ENCODE results near the gene OPA1. TPM values are rescaled to one million over a fixed set of nuclear protein-coding genes. Genes with fewer than 3 reads are reported as not detected.

OPA1 gene
- total and polyA plus RNA-seq, 4 donors, result 13.2 to 54.5 (median 33.4) TPM

GRCh38 chr3:193640165-193640715 is 47.2 kb downstream of the OPA1 start:
- TF ChIP-seq RXRA (IDR thresholded peaks at IDR 0.05), result no peak
- TF ChIP-seq GABPA (IDR thresholded peaks at IDR 0.05 in 1 of 2, conservative IDR thresholded peaks at IDR 0.05 in 1 of 2), result no peak
- TF ChIP-seq TAF1 (conservative IDR thresholded peaks at IDR 0.05), result no peak
- TF ChIP-seq CTCF (IDR thresholded peaks at IDR 0.05; ENCODE audit: low read depth, low read length, missing input control), result no peak
- TF ChIP-seq ATF3 (IDR thresholded peaks at IDR 0.05), result no peak
- no peak for TF ChIP-seq FOXA1 (IDR thresholded peaks at IDR 0.05)
- no peak for TF ChIP-seq RAD21 (IDR thresholded peaks at IDR 0.05)
- TF ChIP-seq NR2F2 (IDR thresholded peaks at IDR 0.05), result no peak
- no peak for TF ChIP-seq HNF4G (IDR thresholded peaks at IDR 0.05)
- WGBS, result 87% methylated on average over 5 of the region's 5 CpGs
- peaks cover 4 to 40% (median 38%) of the 10 kb centered on the region in 4 donors for H3K36me3 ChIP-seq (ENCODE audit: control insufficient read depth in 4 of 4, insufficient read depth in 3 of 4, low read depth in 1 of 4, low read length in 3 of 4)

GRCh38 chr3:193640728-193641439 is 47.9 kb downstream of the OPA1 start:
- 92% methylated on average over 4 of the region's 4 CpGs for WGBS
- H3K27ac ChIP-seq (ENCODE audit: low read depth in 1 of 2, low read length in 2 of 2), result no peak overlapping the region
- no peaks in the 10 kb centered on the region for H3K9me3 ChIP-seq (ENCODE audit: control insufficient read depth in 4 of 4, low read length in 3 of 4)
- TF ChIP-seq RAD21 (IDR thresholded peaks at IDR 0.05) (no peak), JUND (IDR thresholded peaks at IDR 0.05) (no peak), TAF1 (conservative IDR thresholded peaks at IDR 0.05) (no peak), HNF4G (IDR thresholded peaks at IDR 0.05) (no peak), FOXA1 (IDR thresholded peaks at IDR 0.05) (no peak), EGR1 (IDR thresholded peaks at IDR 0.05; ENCODE audit: low read depth in 2 of 2) (no peak), RXRA (IDR thresholded peaks at IDR 0.05) (no peak), ATF3 (IDR thresholded peaks at IDR 0.05) (no peak), YY1 (IDR thresholded peaks at IDR 0.05) (no peak)
- H3K4me1 ChIP-seq (ENCODE audit: control insufficient read depth in 4 of 4, insufficient read depth in 4 of 4, low read length in 3 of 4), result no peaks in the 10 kb centered on the region
- peaks cover 4 to 45% (median 41%) of the 10 kb centered on the region in 4 donors for H3K36me3 ChIP-seq (ENCODE audit: control insufficient read depth in 4 of 4, insufficient read depth in 3 of 4, low read depth in 1 of 4, low read length in 3 of 4)
- no peak overlapping the region for H3K9ac ChIP-seq (ENCODE audit: low read depth in 1 of 2, low read length in 2 of 2)
- no peak overlapping the region for H3K4me3 ChIP-seq (ENCODE audit: low read depth in 1 of 3, low read length in 3 of 3)
- DNase-seq (ENCODE audit: low spot score), result no peak
- no peaks in the 10 kb centered on the region for H3K27me3 ChIP-seq (ENCODE audit: control insufficient read depth in 4 of 4, insufficient read depth in 4 of 4, low read length in 3 of 4)

More at GRCh38 chr3:193640165-193640715, 47.2 kb downstream of the OPA1 start:
- Histone ChIP-seq H3K27ac (ENCODE audit: low read depth in 1 of 2, low read length in 2 of 2) (no peak overlapping the region), H3K4me3 (ENCODE audit: low read depth in 1 of 3, low read length in 3 of 3) (no peak overlapping the region), H3K9ac (ENCODE audit: low read depth in 1 of 2, low read length in 2 of 2) (no peak overlapping the region), H3K9me3 (ENCODE audit: control insufficient read depth in 4 of 4, low read length in 3 of 4) (no peaks in the 10 kb centered on the region), H3K27me3 (ENCODE audit: control insufficient read depth in 4 of 4, insufficient read depth in 4 of 4, low read length in 3 of 4) (no peaks in the 10 kb centered on the region), H3K4me1 (ENCODE audit: control insufficient read depth in 4 of 4, insufficient read depth in 4 of 4, low read length in 3 of 4) (no peaks in the 10 kb centered on the region)
- DNase-seq (ENCODE audit: low spot score), result no peak

- H3K9ac ChIP-seq (ENCODE audit: low read depth in 1 of 2, low read length in 2 of 2), result no peak overlapping the region
- DNase-seq (ENCODE audit: low spot score), result no peak
- H3K4me1 ChIP-seq (ENCODE audit: control insufficient read depth in 4 of 4, insufficient read depth in 4 of 4, low read length in 3 of 4), result no peaks in the 10 kb centered on the region
- no peak overlapping the region for H3K4me3 ChIP-seq (ENCODE audit: low read depth in 1 of 3, low read length in 3 of 3)
- 94% methylated on average over 3 of the region's 3 CpGs for WGBS
- no peak overlapping the region for H3K27ac ChIP-seq (ENCODE audit: low read depth in 1 of 2, low read length in 2 of 2)
- no peaks in the 10 kb centered on the region for H3K9me3 ChIP-seq (ENCODE audit: control insufficient read depth in 4 of 4, low read length in 3 of 4)
- TF ChIP-seq EGR1 (IDR thresholded peaks at IDR 0.05; ENCODE audit: low read depth in 2 of 2) (no peak), YY1 (IDR thresholded peaks at IDR 0.05) (no peak), CTCF (IDR thresholded peaks at IDR 0.05; ENCODE audit: low read depth, low read length, missing input control) (no peak), SP1 (IDR thresholded peaks at IDR 0.05) (no peak), RXRA (IDR thresholded peaks at IDR 0.05) (no peak), ZBTB33 (IDR thresholded peaks at IDR 0.05) (no peak), FOXA1 (IDR thresholded peaks at IDR 0.05) (no peak), HNF4A (conservative IDR thresholded peaks at IDR 0.05) (no peak), NR2F2 (IDR thresholded peaks at IDR 0.05) (no peak), GABPA (IDR thresholded peaks at IDR 0.05 in 1 of 2, conservative IDR thresholded peaks at IDR 0.05 in 1 of 2) (no peak), RAD21 (IDR thresholded peaks at IDR 0.05) (no peak), JUND (IDR thresholded peaks at IDR 0.05) (no peak), HNF4G (IDR thresholded peaks at IDR 0.05) (no peak), ATF3 (IDR thresholded peaks at IDR 0.05) (no peak)
- peaks cover 4 to 47% (median 42%) of the 10 kb centered on the region in 4 donors for H3K36me3 ChIP-seq (ENCODE audit: control insufficient read depth in 4 of 4, insufficient read depth in 3 of 4, low read depth in 1 of 4, low read length in 3 of 4)
- H3K27me3 ChIP-seq (ENCODE audit: control insufficient read depth in 4 of 4, insufficient read depth in 4 of 4, low read length in 3 of 4), result no peaks in the 10 kb centered on the region
Observed at GRCh38 chr3:193641440-193641775, 48.4 kb downstream of the OPA1 start.
